KOPT-K1 (cell line): ENCODE data around the gene FAT1.
"Not testable (repeated sequence)": the region's sequence is repeated elsewhere in the genome, so short reads cannot be mapped to it uniquely, and the experiment has no call there.

ENCODE experiments used
- H3K27ac ChIP-seq: fragments of 200-600 bp; sonication (generic); 2 replicates; pipeline ENCODE4 v1.5.1; 2016; ENCODE audit warnings: antibody characterized with exemption, mild to moderate bottlenecking, low read depth, low read length; ENCODE audit not compliant: poor library complexity, severe bottlenecking
- H3K36me3 ChIP-seq: fragments of 200-600 bp; sonication (generic); 2 replicates; pipeline ENCODE4 v1.5.1; 2017; ENCODE audit warnings: antibody characterized with exemption, mild to moderate bottlenecking, low read length, moderate library complexity; ENCODE audit not compliant: insufficient read depth
- H3K9me3 ChIP-seq: fragments of 200-600 bp; sonication (generic); 2 replicates; pipeline ENCODE4 v1.5.1; 2017; ENCODE audit warnings: antibody characterized with exemption, low read length, mild to moderate bottlenecking; ENCODE audit not compliant: insufficient read depth, poor library complexity, severe bottlenecking

The FAT1 gene

GRCh38 chr4:186684220-186684619 lies 39.4 kb downstream of the FAT1 start:
- 0 out of 2 replicates have a peak, but pooled peaks cover 9% of the 10 kb centered on the region for H3K36me3 ChIP-seq
- H3K9me3 ChIP-seq, result no peaks in the 10 kb centered on the region
- H3K27ac ChIP-seq, result no peak overlapping the region

GRCh38 chr4:186680641-186681040 lies 43.0 kb downstream of the FAT1 start:
- H3K36me3 ChIP-seq, result 0 out of 2 replicates have a peak, but pooled peaks cover 9% of the 10 kb centered on the region
- no peaks in the 10 kb centered on the region for H3K9me3 ChIP-seq
- H3K27ac ChIP-seq, result no peak overlapping the region

GRCh38 chr4:186676531-186677161 lies 47.0 kb downstream of the FAT1 start:
- no peak overlapping the region for H3K27ac ChIP-seq
- H3K36me3 ChIP-seq, result no peaks in the 10 kb centered on the region
- H3K9me3 ChIP-seq, result no peaks in the 10 kb centered on the region

GRCh38 chr4:186669735-186670134 lies 53.9 kb downstream of the FAT1 start:
- no peak overlapping the region for H3K27ac ChIP-seq
- H3K36me3 ChIP-seq, result peaks cover 19% of the 10 kb centered on the region
- H3K9me3 ChIP-seq, result no peaks in the 10 kb centered on the region

- H3K27ac ChIP-seq, result no peak overlapping the region
- H3K9me3 ChIP-seq, result no peaks in the 10 kb centered on the region
- H3K36me3 ChIP-seq, result peaks cover 19% of the 10 kb centered on the region
Measured at GRCh38 chr4:186669159-186669731, 54.4 kb downstream of the FAT1 start.

- H3K36me3 ChIP-seq, result peaks cover 37% of the 10 kb centered on the region
- no peaks in the 10 kb centered on the region for H3K9me3 ChIP-seq
- no peak overlapping the region for H3K27ac ChIP-seq
Measured at GRCh38 chr4:186666750-186667149, 56.9 kb downstream of the FAT1 start.

GRCh38 chr4:186666252-186666651 lies 57.4 kb downstream of the FAT1 start:
- H3K36me3 ChIP-seq, result peaks cover 42% of the 10 kb centered on the region
- no peaks in the 10 kb centered on the region for H3K9me3 ChIP-seq
- no peak overlapping the region for H3K27ac ChIP-seq

- H3K36me3 ChIP-seq, result peaks cover 48% of the 10 kb centered on the region
Measured at GRCh38 chr4:186660403-186660802, 63.3 kb downstream of the FAT1 start.

GRCh38 chr4:186659935-186660334 lies 63.7 kb downstream of the FAT1 start:
- Histone ChIP-seq H3K9me3 (no peaks in the 10 kb centered on the region), H3K27ac (no peak overlapping the region), H3K36me3 (peaks cover 48% of the 10 kb centered on the region)

More at GRCh38 chr4:186660403-186660802, 63.3 kb downstream of the FAT1 start:
- no peak overlapping the region for H3K27ac ChIP-seq
- H3K9me3 ChIP-seq, result no peaks in the 10 kb centered on the region

GRCh38 chr4:186659456-186659855 lies 64.2 kb downstream of the FAT1 start:
- H3K9me3 ChIP-seq, H3K27ac ChIP-seq: not testable (repeated sequence)
- peaks cover 48% of the 10 kb centered on the region for H3K36me3 ChIP-seq

GRCh38 chr4:186658657-186659056 lies 65.0 kb downstream of the FAT1 start:
- H3K36me3 ChIP-seq, result peaks cover 48% of the 10 kb centered on the region
- no peaks in the 10 kb centered on the region for H3K9me3 ChIP-seq
- no peak overlapping the region for H3K27ac ChIP-seq

- Histone ChIP-seq H3K27ac (no peak overlapping the region), H3K36me3 (peaks cover 40% of the 10 kb centered on the region), H3K9me3 (no peaks in the 10 kb centered on the region)
Measured at GRCh38 chr4:186657764-186658163, 65.9 kb downstream of the FAT1 start.

GRCh38 chr4:186653969-186654368 lies 69.7 kb downstream of the FAT1 start:
- H3K36me3 ChIP-seq, result peaks cover 19% of the 10 kb centered on the region
- H3K9me3 ChIP-seq, result no peaks in the 10 kb centered on the region
- no peak overlapping the region for H3K27ac ChIP-seq

- no peaks in the 10 kb centered on the region for H3K9me3 ChIP-seq
- H3K27ac ChIP-seq, result no peak overlapping the region
- H3K36me3 ChIP-seq, result peaks cover 20% of the 10 kb centered on the region
Measured at GRCh38 chr4:186651624-186652023, 72.0 kb downstream of the FAT1 start.

- H3K9me3 ChIP-seq, result no peaks in the 10 kb centered on the region
- no peak overlapping the region for H3K27ac ChIP-seq
- H3K36me3 ChIP-seq, result peaks cover 20% of the 10 kb centered on the region
Measured at GRCh38 chr4:186651181-186651603, 72.5 kb downstream of the FAT1 start.
